Non-pigmented ciliary epithelial cell (primary cell): ENCODE data around the gene HINFP.

Experiments
- DNase-seq: peaks from one replicate; pipeline ENCODE4 v3.0.0-alpha.2; 2010; ENCODE audit warnings: low read depth

Gene HINFP, protein sequence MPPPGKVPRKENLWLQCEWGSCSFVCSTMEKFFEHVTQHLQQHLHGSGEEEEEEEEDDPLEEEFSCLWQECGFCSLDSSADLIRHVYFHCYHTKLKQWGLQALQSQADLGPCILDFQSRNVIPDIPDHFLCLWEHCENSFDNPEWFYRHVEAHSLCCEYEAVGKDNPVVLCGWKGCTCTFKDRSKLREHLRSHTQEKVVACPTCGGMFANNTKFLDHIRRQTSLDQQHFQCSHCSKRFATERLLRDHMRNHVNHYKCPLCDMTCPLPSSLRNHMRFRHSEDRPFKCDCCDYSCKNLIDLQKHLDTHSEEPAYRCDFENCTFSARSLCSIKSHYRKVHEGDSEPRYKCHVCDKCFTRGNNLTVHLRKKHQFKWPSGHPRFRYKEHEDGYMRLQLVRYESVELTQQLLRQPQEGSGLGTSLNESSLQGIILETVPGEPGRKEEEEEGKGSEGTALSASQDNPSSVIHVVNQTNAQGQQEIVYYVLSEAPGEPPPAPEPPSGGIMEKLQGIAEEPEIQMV

DNA sequence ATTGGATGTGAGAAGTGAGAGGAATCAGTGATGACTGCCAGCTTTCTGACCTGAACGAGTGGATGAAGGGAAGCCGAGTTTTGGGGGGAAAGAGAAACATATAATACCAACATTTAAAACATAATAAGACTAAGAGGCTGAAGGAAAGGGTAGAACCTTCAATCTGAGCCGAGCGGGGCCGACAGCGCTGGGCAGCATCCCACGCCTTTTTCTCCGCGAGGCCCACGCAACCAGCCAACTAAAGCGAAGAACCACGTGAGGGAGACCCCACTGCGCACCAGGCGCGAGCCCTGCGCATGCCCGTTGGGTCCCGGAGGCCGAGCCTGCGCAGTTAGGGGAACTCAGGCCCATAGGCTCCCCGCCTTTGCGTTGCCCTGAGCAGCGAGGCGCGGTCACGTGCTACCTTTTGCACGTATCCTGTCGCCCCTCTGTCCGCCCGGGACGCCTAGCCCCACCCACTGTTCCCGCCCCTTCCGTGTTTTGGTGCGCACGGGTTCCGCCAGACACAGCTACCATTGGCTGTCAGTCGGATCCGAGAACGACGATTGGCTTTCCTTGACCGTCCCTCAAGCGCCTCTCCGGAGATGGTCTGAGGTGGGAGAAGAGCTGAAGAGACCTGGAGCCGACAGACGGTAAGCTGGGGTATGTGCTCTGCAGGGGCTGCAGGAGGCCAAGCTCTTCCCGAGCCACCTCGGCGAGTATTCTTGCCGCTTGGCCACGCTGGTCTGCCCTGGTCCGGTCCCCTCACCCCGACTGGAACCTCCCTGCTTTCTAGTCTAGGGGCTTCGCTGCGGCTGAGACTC, at the start of gene HINFP:
TSS of gene HINFP (plus strand) at position 573 of the 803 bp plus-strand sequence. CDS start 5,365 bp downstream, outside the sequence.
- DNase-seq: peak; percentile 93

DNA sequence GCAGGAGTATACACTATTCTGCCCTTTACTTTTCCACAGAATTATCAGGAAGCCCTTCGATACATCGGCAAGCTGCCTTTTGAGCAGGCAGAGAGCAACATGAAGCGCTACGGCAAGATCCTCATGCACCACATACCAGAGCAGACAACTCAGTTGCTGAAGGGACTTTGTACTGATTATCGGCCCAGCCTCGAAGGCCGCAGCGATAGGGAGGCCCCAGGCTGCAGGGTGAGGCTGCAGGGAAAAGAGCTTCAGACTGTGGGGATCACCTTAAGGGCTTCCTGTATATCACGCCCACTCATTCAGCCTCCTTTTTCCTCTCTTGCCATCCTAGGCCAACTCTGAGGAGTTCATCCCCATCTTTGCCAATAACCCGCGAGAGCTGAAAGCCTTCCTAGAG, 43.5 kb upstream of the HINFP start:
- no peak for DNase-seq

DNA sequence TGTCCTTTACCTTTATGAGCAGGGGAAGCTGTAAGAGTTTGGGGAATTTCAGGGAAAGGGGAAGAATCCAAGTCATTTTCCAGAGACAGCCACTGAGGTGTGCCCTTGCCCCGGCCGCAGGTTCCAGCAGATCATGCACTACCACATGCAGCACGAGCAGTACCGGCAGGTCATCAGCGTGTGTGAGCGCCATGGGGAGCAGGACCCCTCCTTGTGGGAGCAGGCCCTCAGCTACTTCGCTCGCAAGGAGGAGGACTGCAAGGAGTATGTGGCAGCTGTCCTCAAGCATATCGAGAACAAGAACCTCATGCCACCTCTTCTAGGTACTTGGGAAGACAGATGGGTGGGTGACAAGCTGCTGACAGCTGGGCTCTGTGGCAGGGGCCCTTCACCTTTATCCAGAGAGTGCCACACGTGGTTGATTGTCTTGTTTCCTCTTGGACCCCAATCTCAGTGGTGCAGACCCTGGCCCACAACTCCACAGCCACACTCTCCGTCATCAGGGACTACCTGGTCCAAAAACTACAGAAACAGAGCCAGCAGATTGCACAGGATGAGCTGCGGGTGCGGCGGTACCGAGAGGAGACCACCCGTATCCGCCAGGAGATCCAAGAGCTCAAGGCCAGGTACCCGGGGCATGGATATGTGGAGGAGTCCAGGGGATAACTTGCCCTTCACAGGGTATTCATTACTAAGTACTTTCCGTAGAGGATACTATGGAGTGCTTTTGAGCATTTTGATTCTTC, 42.5 kb upstream of the HINFP start:
- no peak for DNase-seq

DNA sequence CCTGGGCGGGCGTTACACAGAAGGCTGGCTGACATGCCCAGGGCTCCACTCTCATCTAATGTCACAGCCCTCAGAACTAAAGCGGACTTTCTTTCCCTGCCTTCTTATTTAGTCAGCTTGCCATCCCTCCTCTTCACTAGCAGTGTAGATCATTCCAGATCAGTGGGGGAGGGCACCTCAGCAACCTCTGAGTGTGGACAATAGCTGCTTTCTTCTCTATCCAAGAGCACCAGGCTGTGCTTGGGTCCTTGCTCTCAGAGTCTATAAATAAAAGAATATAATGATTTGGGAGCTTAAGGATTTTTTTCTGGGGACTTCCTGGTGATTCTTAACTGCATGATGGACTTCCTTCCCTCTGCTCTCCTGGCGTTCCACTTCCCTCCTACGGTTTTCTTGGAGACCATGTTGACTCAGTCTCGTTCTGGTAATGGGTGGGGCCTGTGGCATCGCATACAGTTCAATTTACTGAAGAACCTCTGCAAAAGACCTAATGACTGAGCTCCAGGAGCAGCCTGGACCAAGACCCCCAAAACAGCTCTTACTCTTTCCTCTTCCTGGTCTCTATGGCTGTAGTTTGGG, 39.6 kb upstream of the HINFP start:
- DNase-seq: no peak

DNA sequence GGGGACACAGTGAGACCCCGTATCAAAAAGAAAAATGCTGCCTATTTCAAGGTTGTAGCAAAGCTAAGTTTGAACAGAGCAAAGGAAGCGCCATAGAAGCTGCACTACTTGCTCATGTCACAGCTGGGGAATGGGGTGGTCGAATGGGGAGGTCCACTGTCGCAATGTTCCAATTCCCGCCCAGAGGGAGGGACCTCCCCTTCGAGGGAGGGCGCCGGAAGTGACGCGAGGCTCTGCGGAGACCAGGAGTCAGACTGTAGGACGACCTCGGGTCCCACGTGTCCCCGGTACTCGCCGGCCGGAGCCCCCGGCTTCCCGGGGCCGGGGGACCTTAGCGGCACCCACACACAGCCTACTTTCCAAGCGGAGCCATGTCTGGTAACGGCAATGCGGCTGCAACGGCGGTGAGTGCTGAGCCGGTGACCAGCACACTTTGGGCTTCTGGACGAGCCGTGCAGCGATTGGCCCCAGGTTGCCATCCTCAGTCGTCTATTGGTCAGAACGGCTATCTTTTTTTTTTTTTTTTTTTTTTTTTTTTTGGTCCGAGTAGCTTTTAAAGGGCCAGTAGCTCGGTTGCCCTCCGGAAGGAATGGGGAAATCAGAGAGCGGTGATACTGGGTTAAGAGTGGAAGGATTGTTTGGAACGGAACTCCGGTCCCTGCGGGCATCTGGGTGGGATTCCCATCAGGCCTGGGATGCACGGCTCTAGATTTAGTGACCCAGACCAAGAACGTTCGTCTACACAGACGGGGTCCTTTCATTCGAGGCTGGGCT, 36.5 kb upstream of the HINFP start, which contains the start of gene HMBS:
TSS of gene HMBS (plus strand) at position 219 of the 774 bp plus-strand sequence. CDS start at position 372, 153 bp downstream.
- DNase-seq: peak; percentile 74

DNA sequence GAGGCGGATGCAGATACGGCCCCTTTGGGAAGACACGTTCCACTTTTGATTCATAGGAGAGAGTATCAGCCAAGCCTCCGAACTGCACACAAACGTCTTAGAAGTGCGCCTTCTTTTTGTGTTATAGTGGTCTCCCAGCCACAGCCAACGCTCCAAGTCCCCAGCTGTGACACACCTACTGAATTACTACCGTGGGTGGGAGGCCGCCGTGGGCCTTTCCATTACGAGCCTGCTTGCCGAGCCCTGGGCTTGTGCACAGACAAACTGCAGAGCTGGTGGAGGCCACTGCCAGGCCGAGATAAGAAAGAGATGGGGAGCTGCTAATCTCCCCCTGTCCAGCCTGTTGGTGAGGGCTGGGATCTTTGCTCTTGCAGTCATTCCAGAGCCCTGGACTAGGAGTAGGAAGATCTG, 35.9 kb upstream of the HINFP start:
- DNase-seq: no peak

DNA sequence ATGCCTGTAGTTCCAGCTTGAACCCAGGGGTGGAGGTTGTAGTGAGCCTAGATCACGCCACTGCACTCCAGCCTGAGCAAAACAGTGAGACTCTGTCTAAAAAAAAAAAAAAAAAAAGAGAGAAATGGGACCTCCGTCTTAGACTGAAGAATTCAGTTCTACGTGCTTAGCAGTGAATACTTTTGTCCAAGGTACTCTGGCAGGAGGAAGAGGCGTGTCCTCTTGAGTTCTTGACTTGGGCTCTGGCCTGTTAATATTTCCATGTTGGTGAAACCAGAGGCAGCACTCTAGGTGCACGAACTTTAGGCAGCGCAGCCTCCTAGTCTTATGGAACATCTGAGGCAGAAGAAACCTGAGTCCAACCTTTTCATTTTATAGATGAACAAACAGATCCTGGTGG, 34.3 kb upstream of the HINFP start:
- no peak for DNase-seq

DNA sequence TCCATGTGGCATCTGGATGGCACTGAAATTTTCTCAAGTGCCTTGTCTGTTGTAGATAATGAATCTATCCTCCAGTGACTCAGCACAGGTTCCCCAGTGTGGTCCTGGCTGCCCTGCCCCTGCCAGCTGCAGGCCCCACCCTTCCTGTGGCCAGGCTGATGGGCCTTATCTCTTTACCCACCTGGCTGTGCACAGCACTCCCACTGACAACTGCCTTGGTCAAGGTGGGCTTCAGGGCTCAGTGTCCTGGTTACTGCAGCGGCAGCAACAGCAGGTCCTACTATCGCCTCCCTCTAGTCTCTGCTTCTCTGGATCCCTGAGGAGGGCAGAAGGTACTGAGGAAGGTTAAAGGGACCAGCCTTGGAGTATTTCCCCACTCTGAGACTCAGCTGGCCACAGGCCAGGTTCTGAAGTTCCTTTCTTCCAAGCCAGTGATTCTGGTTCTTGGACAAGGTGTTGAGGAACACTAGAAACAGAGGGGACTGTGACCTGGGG, 33.6 kb upstream of the HINFP start:
- no peak for DNase-seq

DNA sequence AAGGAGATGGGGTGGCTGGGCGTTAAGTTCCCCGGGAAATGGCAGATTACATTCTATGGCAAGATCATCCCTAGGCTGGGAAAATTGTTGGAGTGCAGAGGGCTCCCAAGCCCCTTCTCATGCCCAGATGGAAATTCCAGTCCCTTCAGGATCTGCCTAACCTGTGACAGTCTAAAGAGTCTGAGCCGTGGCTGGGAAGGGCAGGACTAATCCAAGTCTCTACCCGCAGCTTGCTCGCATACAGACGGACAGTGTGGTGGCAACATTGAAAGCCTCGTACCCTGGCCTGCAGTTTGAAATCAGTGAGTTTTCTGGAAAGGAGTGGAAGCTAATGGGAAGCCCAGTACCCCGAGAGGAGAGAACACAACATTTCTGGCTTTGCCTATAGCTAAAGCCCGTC, 33.0 kb upstream of the HINFP start:
- no peak for DNase-seq

DNA sequence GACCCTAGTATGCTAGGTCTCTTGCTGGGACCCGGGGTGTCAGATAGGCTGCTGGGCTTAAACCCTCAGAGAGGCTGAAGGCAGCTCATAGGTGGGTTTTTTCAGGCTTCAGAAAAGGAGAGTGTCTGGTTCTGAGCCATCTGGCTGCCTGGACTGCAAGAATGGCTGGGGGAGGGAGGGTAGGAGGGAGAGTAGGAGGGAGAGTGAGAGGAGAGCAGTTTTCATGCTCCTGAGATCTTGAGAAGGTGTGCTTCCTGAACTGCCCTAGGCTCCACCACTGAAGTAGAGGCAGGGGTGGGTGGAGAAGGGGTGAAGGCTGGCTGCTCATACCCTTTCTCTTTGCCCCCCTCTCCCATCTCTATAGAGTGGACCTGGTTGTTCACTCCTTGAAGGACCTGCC, 32.1 kb upstream of the HINFP start:
- DNase-seq: no peak

DNA sequence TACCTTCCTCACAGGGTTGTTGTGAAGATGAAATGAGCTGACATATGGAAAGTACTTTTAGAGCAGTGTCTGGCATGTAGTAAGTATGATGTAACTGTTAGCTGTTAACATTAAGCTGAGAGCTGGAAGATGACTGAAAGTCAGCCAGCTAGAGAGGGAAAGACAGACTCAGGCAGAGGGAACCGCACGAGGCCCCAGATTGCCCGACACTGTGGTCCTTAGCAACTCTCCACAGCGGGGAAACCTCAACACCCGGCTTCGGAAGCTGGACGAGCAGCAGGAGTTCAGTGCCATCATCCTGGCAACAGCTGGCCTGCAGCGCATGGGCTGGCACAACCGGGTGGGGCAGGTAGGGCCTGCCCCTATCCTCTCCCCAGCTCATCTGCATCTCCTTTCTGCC, 30.2 kb upstream of the HINFP start:
- no peak for DNase-seq

DNA sequence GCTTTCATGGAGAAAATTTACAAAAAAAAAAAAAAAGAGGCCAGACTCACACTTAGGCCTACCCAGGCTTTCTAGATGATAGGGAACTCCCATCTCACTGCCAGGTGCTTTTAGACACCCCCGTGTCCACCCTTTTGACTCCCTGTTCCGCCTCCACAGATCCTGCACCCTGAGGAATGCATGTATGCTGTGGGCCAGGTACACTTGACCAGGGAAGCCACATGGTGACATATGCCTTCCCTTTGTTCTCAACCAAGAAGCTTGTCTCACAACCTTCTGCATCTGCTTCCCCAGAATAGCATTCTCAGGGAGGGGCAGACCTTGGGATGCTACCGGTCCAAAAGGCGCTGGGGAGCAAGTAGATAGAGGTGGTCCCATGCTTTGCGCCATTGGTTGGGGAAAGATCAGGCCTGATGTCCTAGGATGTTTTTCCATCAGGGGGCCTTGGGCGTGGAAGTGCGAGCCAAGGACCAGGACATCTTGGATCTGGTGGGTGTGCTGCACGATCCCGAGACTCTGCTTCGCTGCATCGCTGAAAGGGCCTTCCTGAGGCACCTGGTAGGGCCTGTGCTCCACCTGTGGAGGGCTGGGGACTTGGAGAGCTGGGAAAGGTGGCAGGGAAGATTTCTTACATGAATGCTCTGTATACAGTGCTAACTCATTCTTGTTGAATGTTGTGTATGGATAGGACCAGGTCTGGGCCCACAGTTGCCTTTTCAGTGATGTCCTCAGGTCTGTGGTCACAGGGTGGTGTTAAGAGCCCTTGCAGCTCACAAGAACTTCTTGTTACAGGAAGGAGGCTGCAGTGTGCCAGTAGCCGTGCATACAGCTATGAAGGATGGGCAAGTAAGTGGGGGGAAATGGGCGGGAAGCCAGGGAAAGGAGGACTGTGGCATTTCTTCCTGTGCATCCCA, 29.2 kb upstream of the HINFP start:
- DNase-seq: no peak

DNA sequence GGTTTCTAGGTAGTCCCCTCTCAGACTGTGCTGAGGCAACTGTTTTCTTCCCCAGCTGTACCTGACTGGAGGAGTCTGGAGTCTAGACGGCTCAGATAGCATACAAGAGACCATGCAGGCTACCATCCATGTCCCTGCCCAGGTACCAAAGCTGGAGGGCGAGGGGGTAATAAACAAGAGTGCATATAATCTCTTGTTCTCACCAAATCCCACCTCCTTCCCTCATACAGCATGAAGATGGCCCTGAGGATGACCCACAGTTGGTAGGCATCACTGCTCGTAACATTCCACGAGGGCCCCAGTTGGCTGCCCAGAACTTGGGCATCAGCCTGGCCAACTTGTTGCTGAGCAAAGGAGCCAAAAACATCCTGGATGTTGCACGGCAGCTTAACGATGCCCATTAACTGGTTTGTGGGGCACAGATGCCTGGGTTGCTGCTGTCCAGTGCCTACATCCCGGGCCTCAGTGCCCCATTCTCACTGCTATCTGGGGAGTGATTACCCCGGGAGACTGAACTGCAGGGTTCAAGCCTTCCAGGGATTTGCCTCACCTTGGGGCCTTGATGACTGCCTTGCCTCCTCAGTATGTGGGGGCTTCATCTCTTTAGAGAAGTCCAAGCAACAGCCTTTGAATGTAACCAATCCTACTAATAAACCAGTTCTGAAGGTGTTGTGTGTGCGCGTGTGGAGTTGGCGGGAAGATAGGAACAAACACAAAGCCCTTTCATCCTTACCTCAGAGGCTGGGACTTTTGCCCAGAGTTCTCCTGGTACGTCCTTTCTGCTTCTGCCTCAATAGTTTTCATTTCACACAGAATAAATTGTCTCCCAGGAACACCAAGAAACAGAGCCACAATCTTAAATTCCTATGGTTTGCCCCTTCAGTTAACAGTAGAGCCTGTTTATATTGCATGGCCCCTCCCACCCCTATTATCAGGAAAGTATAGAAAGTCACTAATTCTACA, 28.2 kb upstream of the HINFP start:
- no peak for DNase-seq

DNA sequence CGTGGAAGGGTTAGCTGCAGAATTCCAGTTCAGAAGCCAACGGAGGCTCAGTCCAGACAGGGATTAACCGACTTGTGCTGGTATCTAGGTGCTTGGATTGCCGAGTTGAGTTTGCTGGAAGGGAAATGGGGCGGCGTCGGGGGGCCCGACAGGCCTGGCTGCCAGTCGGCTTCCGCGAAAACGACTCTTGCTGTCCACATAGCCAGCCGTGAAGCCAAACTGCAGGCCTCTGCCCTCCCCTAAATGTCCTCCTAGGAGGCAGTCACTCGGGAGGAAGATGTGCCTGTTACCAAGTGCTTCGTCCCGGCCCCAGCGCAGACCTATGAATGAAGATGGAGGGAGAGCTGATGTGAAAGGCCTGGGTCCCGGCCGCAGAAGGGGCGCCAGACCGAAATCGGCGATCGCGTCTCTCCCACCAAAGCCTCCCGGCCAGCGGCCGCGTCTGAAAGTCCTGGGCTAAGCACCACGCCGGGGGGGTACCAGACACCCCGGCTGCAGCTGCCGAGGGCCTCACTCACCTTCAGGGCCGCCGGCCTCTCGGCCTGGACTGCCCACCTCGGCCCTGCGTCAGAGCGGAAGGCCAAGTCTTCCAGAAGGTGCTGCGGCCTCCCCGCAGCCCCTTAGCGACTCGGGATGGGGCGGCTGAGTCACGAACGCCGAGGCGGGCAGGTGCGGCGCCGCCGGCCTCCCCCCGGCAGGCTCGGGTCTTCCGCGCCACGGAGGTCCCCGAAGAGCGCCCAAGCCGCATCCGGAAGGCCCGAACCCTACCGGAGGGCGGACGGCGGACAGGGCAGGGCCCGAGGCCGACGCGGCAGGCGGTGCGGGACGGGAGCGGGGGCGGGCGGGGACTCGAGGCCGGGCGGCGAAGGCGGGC, 27.2 kb upstream of the HINFP start:
- no peak for DNase-seq

DNA sequence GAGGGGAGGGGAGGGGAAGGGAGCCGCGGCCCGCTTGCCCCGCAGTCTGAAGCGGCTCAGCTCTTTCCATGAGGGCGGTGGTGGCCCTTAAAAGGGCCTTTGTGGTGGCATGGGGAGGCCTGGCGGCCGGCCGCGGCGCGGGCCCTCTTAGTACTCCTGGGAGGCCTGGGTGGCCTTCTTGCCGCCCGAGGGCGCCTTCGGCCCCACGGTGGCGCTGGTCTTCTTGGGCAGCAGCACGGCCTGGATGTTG, 26.6 kb upstream of the HINFP start:
- peak; percentile 35 for DNase-seq

DNA sequence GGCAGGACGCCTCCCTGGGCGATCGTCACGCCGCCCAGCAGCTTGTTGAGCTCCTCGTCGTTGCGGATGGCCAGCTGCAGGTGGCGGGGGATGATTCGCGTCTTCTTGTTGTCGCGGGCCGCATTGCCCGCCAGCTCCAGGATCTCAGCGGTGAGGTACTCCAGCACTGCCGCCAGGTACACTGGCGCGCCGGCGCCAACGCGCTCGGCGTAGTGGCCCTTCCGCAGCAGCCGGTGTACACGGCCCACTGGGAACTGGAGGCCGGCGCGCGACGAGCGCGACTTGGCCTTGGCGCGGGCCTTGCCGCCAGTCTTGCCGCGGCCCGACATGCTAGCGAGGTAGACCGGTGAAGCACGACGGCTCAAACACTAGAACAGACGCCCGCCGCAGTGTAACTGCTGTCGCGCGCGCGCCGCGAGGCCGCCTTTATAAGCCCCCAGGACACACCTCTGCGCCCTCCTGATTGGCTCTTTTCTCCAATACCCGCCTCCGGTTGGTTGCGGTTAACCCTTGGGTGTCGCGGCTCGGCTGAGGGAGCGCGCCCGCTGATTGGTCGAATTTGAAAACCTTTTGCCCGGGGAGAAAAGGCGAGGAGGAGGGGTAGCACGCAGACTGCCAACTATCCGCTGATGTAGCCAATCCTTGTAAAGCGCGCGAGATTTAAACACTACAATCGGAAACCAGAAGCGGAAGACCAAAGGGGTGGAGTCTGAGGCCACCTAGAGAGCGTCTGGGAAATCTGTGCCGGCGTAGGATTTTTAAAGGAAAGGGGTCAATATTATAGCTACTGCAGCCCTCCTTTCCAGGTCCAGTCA, 26.1 kb upstream of the HINFP start:
- peak; percentile 99 for DNase-seq

DNA sequence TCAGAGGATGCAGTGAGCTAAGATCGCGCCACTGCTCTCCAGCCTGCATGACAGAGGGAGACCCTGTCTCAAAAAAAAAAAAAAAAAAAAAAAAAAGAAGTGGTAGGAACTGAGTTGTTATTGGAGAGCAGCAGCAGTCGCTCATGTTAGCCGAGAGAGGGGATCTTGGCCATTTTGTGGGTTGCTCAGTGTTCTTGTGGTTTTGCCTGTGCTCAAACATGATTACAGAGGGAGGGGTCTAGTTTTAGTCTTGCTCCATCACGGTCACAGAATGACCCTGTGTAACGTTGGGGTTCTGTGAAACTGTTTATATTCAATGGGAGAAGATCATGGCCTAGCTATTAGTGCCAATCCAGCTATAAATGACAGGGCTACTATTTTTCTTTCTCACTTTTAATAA, 21.7 kb upstream of the HINFP start:
- no peak for DNase-seq
